Measurements from ENCODE around the gene MSH3. TPM values are rescaled to one million over a fixed set of nuclear protein-coding genes. Genes with fewer than 3 reads are reported as not detected.

Gene MSH3
- total and polyA plus RNA-seq, 2 of the 8 experiments (the other 6 are each of a cell fraction or from before 2014, with no cell fraction given): 3.6 to 22.6 TPM

- H4K5ac ChIP-seq (ENCODE audit: insufficient read length, low read depth, low read length): no peak overlapping the region
- H3K9ac ChIP-seq (replicated peaks in 1 of 4; ENCODE audit: extremely low read depth in 1 of 4, low read depth in 3 of 4, low read length in 3 of 4): no peak overlapping the region
- no peaks in the 10 kb centered on the region for H4K20me1 ChIP-seq (replicated peaks in 1 of 2; ENCODE audit: control insufficient read depth in 1 of 2, insufficient read depth in 2 of 2, low read length in 2 of 2)
- H3K4me2 ChIP-seq (ENCODE audit: insufficient read depth in 1 of 2, low read depth in 2 of 2, low read length in 2 of 2): no peak overlapping the region
- peaks cover 0 to 3% (median 2%) of the 10 kb centered on the region in 4 experiments; a peak in 3 of 8 replicates for H3K36me3 ChIP-seq (ENCODE audit: control insufficient read depth in 2 of 4, insufficient read depth in 4 of 4, low read length in 3 of 4)
- H2AFZ ChIP-seq (ENCODE audit: low read length): no peak overlapping the region
- no peaks in the 10 kb centered on the region for H3K27me3 ChIP-seq (replicated peaks in 1 of 4; ENCODE audit: control insufficient read depth in 3 of 4, extremely low read depth in 1 of 4, insufficient read depth in 3 of 4, low read length in 3 of 4)
- no peak for FAIRE-seq
- no peak for TF ChIP-seq SRF (IDR thresholded peaks at IDR 0.05; ENCODE audit: low read depth, low read length)
- no peak for TF ChIP-seq EGR1 (IDR thresholded peaks at IDR 0.05; ENCODE audit: borderline replicate concordance, low read depth, low read length)
- no peak for TF ChIP-seq CREB1 (IDR thresholded peaks at IDR 0.05)
- TF ChIP-seq KDM1A (IDR thresholded peaks at IDR 0.05; ENCODE audit: borderline replicate concordance, low read length): no peak
- no peak for TF ChIP-seq TEAD4 (IDR thresholded peaks at IDR 0.05; ENCODE audit: low read depth, low read length)
- TF ChIP-seq SIRT6 (IDR thresholded peaks at IDR 0.05; ENCODE audit: low read length): no peak
- TF ChIP-seq SP1 (IDR thresholded peaks at IDR 0.05; ENCODE audit: low read depth, low read length): no peak
- no peak for TF ChIP-seq CHD1 (IDR thresholded peaks at IDR 0.05; ENCODE audit: low read depth, low read length)
- TF ChIP-seq JUND (IDR thresholded peaks at IDR 0.05; ENCODE audit: low read length): no peak
- no peak for TF ChIP-seq KDM5A (IDR thresholded peaks at IDR 0.05; ENCODE audit: low read length)
- TF ChIP-seq PHF8 (conservative IDR thresholded peaks at IDR 0.05; ENCODE audit: low read depth, low read length): no peak
- TF ChIP-seq POU5F1 (IDR thresholded peaks at IDR 0.05; ENCODE audit: low read depth, low read length): no peak
- no peak for TF ChIP-seq CHD2 (IDR thresholded peaks at IDR 0.05; ENCODE audit: low read length)
- TF ChIP-seq TAF1 (IDR thresholded peaks at IDR 0.05; ENCODE audit: low read depth, low read length): no peak
- no peak for TF ChIP-seq ATF3 (IDR thresholded peaks at IDR 0.05; ENCODE audit: insufficient read depth, low read depth, low read length)
- no peaks in the 10 kb centered on the region for H3K79me1 ChIP-seq (ENCODE audit: low read depth, low read length)
- H4K8ac ChIP-seq (ENCODE audit: extremely low read depth, insufficient read depth, low read length): no peak overlapping the region
- H4K91ac ChIP-seq (replicated peaks; ENCODE audit: insufficient read length, low read length): no peak overlapping the region
- peaks cover 0 to 5% (median 1%) of the 10 kb centered on the region in 4 experiments; a peak in 2 of 7 replicates for H3K4me1 ChIP-seq (replicated peaks in 1 of 4; ENCODE audit: control insufficient read depth in 3 of 4, insufficient read depth in 4 of 4, low read length in 3 of 4)
- H3K27ac ChIP-seq (ENCODE audit: low read depth, low read length): no peak overlapping the region
- no peak overlapping the region for H2BK15ac ChIP-seq (ENCODE audit: low read length)
- H3K4ac ChIP-seq (replicated peaks; ENCODE audit: insufficient read length, low read depth, low read length): no peak overlapping the region
- H2AK5ac ChIP-seq (ENCODE audit: low read depth, low read length): no peak overlapping the region
- H3K23ac ChIP-seq (ENCODE audit: insufficient read length): no peak overlapping the region
- no peak overlapping the region for H3K14ac ChIP-seq (ENCODE audit: insufficient read length)
- no peak overlapping the region for H2BK5ac ChIP-seq (ENCODE audit: low read depth, low read length)
- H3K79me2 ChIP-seq (ENCODE audit: control insufficient read depth in 1 of 2, insufficient read depth in 2 of 2, low read length in 2 of 2): no peaks in the 10 kb centered on the region
- H3K23me2 ChIP-seq (ENCODE audit: low read depth, low read length): no peaks in the 10 kb centered on the region
- H3K18ac ChIP-seq (ENCODE audit: extremely low read depth, low read length): no peak overlapping the region
- CTCF ChIA-PET (ENCODE audit: partially characterized antibody): interaction anchor here (0.8 to 2.9 kb wide), 2 partner anchors 9 to 19 kb away, joined by 3 to 14 read pairs; no protein-coding TSS in a partner anchor
- H3K4me3 ChIP-seq (ENCODE audit: extremely low read depth in 1 of 4, insufficient read depth in 2 of 4, low read depth in 3 of 4, low read length in 4 of 4): no peak overlapping the region
- H3K56ac ChIP-seq (replicated peaks; ENCODE audit: insufficient read length, low read depth, low read length): no peak overlapping the region
- DNase-seq (ENCODE audit: low read depth in 1 of 2, low spot score in 2 of 2): no peak
- no peak overlapping the region for H2BK120ac ChIP-seq (replicated peaks; ENCODE audit: low read depth, low read length)
- no peaks in the 10 kb centered on the region for H3K9me3 ChIP-seq (ENCODE audit: insufficient read depth in 2 of 2, low read depth in 1 of 2, low read length in 1 of 2)
- POLR2A ChIA-PET (ENCODE audit: partially characterized antibody): no interaction called here
- no peak overlapping the region for H2BK20ac ChIP-seq (ENCODE audit: low read length)
- WGBS, 2 experiments (ENCODE audit: extremely low coverage in 1 of 2, insufficient coverage in 1 of 2, insufficient read length in 1 of 2, insufficient replicate concordance in 2 of 2, low coverage in 1 of 2, low lambda C conversion rate in 2 of 2, missing lambda C conversion rate in 1 of 2): 77% methylated on average over 2 of the region's 2 CpGs; no CpG with 5 or more reads in 1 of the 2 experiments
- no peak overlapping the region for H2BK12ac ChIP-seq (ENCODE audit: low read depth, low read length)
Measured at GRCh38 chr5:80706835-80707447, 52.5 kb downstream of the MSH3 start.

Data from H1 (cell line).